ENCODE results near the gene ANKRD45. TPM values are rescaled to one million over a fixed set of nuclear protein-coding genes. Genes with fewer than 3 reads are reported as not detected.

The ANKRD45 gene
- polyA plus RNA-seq, 2 of the 4 experiments (the other 2 are of a cell fraction), result 0.18 to 0.27 TPM

DNA sequence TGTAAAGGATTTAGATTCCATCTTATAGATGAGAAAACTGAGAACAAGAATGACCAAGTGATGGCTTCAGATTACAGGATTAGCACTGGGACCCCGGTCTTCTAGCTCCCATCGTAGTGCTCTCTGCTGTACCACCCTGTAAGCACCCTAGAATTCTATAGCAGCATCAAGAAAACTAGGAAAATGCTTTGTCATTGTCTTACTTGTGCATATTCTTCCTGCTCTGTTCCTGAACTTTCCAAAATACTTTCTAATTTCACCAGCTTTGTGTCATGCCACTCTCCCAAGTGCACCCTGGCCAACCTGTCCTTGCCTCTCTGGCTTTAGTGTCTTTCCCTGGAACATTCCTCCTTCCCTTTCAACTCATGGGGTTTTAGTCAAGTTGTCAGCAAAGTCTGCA is 39.1 kb upstream of the ANKRD45 start:
- FAIRE-seq, result no peak
- CTCF ChIA-PET, result no interaction called here

DNA sequence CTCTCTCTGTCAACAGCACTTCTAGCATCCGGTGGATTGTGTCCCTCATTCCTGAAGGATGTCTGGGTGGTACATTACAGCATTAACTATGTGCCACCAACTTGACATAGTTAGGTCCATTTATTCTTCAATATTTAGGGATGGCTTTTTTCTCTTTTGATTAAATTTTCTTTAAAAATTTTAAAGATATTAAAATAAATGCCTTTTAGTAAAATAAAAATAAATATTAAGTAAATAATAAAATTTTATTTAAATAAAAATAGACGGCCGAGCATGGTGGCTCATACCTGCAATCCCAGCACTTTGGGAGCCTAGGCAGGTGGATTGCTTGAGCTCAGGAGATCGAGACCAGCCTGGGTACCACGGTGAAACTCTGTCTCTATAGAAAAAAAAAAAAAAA is 35.5 kb upstream of the ANKRD45 start:
- no peak for ATAC-seq
- ChIA-PET CTCF (no interaction called here), POLR2A (no interaction called here)
- FAIRE-seq, result no peak
- H3K4me3 ChIP-seq, result no peak overlapping the region
- no peak overlapping the region for H3K27ac ChIP-seq
- H3K9me3 ChIP-seq, result no peaks in the 10 kb centered on the region
- no peak overlapping the region for H3K4me2 ChIP-seq
- no peaks in the 10 kb centered on the region for H3K4me1 ChIP-seq
- no peak for TF ChIP-seq RAD21 (conservative IDR thresholded peaks at IDR 0.05 in 1 of 2, IDR thresholded peaks at IDR 0.05 in 1 of 2)
- TF ChIP-seq CBX8 (IDR thresholded peaks at IDR 0.05), result no peak
- TF ChIP-seq NPAS2 (CRISPR knock-in tag; IDR thresholded peaks at IDR 0.05; ENCODE audit: borderline replicate concordance), result no peak
- TF ChIP-seq, protein P1, sequence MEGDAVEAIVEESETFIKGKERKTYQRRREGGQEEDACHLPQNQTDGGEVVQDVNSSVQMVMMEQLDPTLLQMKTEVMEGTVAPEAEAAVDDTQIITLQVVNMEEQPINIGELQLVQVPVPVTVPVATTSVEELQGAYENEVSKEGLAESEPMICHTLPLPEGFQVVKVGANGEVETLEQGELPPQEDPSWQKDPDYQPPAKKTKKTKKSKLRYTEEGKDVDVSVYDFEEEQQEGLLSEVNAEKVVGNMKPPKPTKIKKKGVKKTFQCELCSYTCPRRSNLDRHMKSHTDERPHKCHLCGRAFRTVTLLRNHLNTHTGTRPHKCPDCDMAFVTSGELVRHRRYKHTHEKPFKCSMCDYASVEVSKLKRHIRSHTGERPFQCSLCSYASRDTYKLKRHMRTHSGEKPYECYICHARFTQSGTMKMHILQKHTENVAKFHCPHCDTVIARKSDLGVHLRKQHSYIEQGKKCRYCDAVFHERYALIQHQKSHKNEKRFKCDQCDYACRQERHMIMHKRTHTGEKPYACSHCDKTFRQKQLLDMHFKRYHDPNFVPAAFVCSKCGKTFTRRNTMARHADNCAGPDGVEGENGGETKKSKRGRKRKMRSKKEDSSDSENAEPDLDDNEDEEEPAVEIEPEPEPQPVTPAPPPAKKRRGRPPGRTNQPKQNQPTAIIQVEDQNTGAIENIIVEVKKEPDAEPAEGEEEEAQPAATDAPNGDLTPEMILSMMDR (IDR thresholded peaks at IDR 0.05), result no peak
- TF ChIP-seq POLR2A (IDR thresholded peaks at IDR 0.05; ENCODE audit: low read length), result no peak
- no peak for TF ChIP-seq GATA3 (IDR thresholded peaks at IDR 0.05; ENCODE audit: borderline replicate concordance)
- no peak for TF ChIP-seq ZFP36 (IDR thresholded peaks at IDR 0.05; ENCODE audit: borderline replicate concordance, partially characterized antibody)
- TF ChIP-seq CBX2 (IDR thresholded peaks at IDR 0.05; ENCODE audit: borderline replicate concordance, low read depth), result no peak
- no peak for TF ChIP-seq HDAC2 (IDR thresholded peaks at IDR 0.05)
- no peak for TF ChIP-seq ZNF302 (CRISPR knock-in tag; IDR thresholded peaks at IDR 0.05)
- no peak for TF ChIP-seq HOXA7 (CRISPR knock-in tag; IDR thresholded peaks at IDR 0.05)
- no peak for TF ChIP-seq ZSCAN20 (CRISPR knock-in tag; IDR thresholded peaks at IDR 0.05)
- TF ChIP-seq ESRRA (IDR thresholded peaks at IDR 0.05; ENCODE audit: borderline replicate concordance, low read length), result no peak
- TF ChIP-seq POLR2AphosphoS2 (conservative IDR thresholded peaks at IDR 0.05; ENCODE audit: low read length), result no peak
- TF ChIP-seq NFE2L2 (conservative IDR thresholded peaks at IDR 0.05; ENCODE audit: low read length), result no peak
- no peak for TF ChIP-seq MAFK (IDR thresholded peaks at IDR 0.05; ENCODE audit: partially characterized antibody)
- TF ChIP-seq EP300 (IDR thresholded peaks at IDR 0.05), result no peak
- TF ChIP-seq EHF (CRISPR knock-in tag; IDR thresholded peaks at IDR 0.05), result no peak
- TF ChIP-seq HEYL (CRISPR knock-in tag; IDR thresholded peaks at IDR 0.05), result no peak
- no peak for TF ChIP-seq SMC3 (IDR thresholded peaks at IDR 0.05)
- no peak for DNase-seq (ENCODE audit: low read depth in 1 of 2, low spot score in 1 of 2)
- WGBS (ENCODE audit: missing lambda C conversion rate), result 33% methylated on average over 5 of the region's 5 CpGs

More for the DNA sequence above, 39.1 kb upstream of the ANKRD45 start:
- H3K4me2 ChIP-seq, result no peak overlapping the region
- H3K4me3 ChIP-seq, result no peak overlapping the region
- POLR2A ChIA-PET, result interaction anchor here (0.5 kb wide), 1 partner anchor 118 kb away, joined by 3 read pairs; no protein-coding TSS in a partner anchor
- no peak overlapping the region for H3K27ac ChIP-seq
- DNase-seq (ENCODE audit: low read depth in 1 of 2, low spot score in 1 of 2) (no peak), ATAC-seq (no peak)
- H3K4me1 ChIP-seq, result no peaks in the 10 kb centered on the region
- no peaks in the 10 kb centered on the region for H3K9me3 ChIP-seq
- TF ChIP-seq NFE2L2 (conservative IDR thresholded peaks at IDR 0.05; ENCODE audit: low read length) (no peak), KDM5A (IDR thresholded peaks at IDR 0.05) (no peak), FOSB (CRISPR knock-in tag; IDR thresholded peaks at IDR 0.05) (no peak), MAFK (IDR thresholded peaks at IDR 0.05; ENCODE audit: partially characterized antibody) (peak; percentile 40)
- TF ChIP-seq, protein P2, sequence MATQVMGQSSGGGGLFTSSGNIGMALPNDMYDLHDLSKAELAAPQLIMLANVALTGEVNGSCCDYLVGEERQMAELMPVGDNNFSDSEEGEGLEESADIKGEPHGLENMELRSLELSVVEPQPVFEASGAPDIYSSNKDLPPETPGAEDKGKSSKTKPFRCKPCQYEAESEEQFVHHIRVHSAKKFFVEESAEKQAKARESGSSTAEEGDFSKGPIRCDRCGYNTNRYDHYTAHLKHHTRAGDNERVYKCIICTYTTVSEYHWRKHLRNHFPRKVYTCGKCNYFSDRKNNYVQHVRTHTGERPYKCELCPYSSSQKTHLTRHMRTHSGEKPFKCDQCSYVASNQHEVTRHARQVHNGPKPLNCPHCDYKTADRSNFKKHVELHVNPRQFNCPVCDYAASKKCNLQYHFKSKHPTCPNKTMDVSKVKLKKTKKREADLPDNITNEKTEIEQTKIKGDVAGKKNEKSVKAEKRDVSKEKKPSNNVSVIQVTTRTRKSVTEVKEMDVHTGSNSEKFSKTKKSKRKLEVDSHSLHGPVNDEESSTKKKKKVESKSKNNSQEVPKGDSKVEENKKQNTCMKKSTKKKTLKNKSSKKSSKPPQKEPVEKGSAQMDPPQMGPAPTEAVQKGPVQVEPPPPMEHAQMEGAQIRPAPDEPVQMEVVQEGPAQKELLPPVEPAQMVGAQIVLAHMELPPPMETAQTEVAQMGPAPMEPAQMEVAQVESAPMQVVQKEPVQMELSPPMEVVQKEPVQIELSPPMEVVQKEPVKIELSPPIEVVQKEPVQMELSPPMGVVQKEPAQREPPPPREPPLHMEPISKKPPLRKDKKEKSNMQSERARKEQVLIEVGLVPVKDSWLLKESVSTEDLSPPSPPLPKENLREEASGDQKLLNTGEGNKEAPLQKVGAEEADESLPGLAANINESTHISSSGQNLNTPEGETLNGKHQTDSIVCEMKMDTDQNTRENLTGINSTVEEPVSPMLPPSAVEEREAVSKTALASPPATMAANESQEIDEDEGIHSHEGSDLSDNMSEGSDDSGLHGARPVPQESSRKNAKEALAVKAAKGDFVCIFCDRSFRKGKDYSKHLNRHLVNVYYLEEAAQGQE (IDR thresholded peaks at IDR 0.05), result no peak
- WGBS (ENCODE audit: missing lambda C conversion rate), result 13% methylated on average over 2 of the region's 2 CpGs
